Testis (tissue), 2 donors: ENCODE measurements around the gene DISC1.

Experiments used
- CTCF ChIP-seq, 3 experiments: fragments of 450-650 bp in 2 of 3; fragments of 200-600 bp in 1 of 3; sonication (generic) in 1 of 3; IDR thresholded peaks; one replicate each; pipeline ENCODE4 v1.5.1; 2016 to 2019; ENCODE audit warnings: antibody characterized with exemption in 3 of 3, mild to moderate bottlenecking in 2 of 3, moderate library complexity in 1 of 3
- POLR2A ChIP-seq: fragments of 450-650 bp; IDR thresholded peaks from one replicate; pipeline ENCODE4 v1.6.1; 2017; ENCODE audit warnings: antibody characterized with exemption, mild to moderate bottlenecking, moderate library complexity

- TF ChIP-seq CTCF (IDR thresholded peaks at IDR 0.05) (no peak), POLR2A (no peak)
Observed at GRCh38 chr1:231686384-231686783, 59.8 kb downstream of the DISC1 start.
